ENCODE data around the gene GLTPD2.

Gene GLTPD2

DNA sequence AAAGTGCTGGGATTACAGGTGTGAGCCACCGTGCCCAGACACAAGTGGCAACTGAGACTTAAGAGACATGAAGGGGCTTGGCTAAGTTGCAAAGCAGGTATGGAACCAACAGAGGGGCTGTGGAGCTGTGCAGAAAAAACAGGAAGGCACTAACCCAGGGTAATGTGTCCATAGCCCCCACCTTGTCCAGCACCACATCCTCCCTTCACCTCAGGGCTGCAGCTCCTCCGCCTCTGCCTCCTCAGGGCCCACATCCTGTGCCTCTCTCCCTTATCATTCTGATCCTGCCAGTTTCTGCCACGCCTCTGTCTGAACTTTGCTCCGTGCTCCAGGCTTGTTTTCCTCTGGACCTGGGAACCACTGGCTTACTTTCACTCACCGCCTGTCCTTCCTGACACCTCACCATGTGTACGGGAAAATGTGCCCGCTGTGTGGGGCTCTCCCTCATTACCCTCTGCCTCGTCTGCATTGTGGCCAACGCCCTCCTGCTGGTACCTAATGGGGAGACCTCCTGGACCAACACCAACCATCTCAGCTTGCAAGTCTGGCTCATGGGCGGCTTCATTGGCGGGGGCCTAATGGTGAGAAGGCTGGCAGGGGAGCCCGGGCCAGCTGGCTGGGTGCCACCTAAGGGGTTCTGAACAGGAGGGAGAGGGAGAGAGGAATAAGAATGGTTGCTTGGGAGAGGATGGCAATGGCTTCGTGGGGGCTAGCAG, 17.1 kb upstream of the GLTPD2 start, which contains the start of gene TM4SF5:
Gene TM4SF5, plus strand, starts transcription at position 368 of the 716 bp plus-strand sequence. Its CDS starts 37 bp downstream, at position 405.
- no peak for DNase-seq (ENCODE audit: low read depth in 2 of 2)

- no peak for DNase-seq (ENCODE audit: low read depth in 2 of 2)
Observed at GRCh38 chr17:4772235-4772613, 16.5 kb upstream of the GLTPD2 start.

- no peak for DNase-seq (ENCODE audit: low read depth in 2 of 2)
Observed at GRCh38 chr17:4777969-4778760, 10.6 kb upstream of the GLTPD2 start.

DNA sequence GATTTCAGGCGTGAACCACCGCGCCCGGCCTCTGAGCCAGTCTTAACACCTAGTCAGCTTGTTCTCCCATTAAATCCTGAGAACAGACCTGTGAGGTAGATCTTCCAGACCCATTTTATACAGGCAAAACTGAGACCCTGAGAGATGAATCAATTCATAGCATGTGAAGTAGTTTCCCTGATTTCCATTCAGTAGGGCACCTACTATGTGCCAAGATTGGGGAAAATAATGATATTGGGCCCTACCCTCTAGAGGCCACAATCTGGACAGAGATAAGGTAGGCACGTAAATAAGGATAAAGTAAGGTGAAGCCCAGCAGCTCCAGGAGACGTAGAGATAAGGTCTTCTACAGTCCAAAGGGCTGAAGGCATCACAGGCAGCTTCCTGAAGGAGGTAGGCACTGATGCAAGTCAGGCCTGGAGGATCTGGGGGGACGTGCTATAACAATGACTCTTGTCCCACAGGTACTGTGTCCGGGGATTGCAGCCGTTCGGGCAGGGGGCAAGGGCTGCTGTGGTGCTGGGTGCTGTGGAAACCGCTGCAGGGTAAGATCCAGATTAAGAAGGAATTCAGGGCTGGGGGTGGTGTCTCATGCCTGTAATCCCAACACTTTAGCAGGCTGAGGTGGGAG, 8.3 kb upstream of the GLTPD2 start:
- no peak for DNase-seq (ENCODE audit: low read depth in 2 of 2)

GRCh38 chr17:4782652-4783051, 6.1 kb upstream of the GLTPD2 start:
- DNase-seq (ENCODE audit: low read depth in 2 of 2): no peak

DNA sequence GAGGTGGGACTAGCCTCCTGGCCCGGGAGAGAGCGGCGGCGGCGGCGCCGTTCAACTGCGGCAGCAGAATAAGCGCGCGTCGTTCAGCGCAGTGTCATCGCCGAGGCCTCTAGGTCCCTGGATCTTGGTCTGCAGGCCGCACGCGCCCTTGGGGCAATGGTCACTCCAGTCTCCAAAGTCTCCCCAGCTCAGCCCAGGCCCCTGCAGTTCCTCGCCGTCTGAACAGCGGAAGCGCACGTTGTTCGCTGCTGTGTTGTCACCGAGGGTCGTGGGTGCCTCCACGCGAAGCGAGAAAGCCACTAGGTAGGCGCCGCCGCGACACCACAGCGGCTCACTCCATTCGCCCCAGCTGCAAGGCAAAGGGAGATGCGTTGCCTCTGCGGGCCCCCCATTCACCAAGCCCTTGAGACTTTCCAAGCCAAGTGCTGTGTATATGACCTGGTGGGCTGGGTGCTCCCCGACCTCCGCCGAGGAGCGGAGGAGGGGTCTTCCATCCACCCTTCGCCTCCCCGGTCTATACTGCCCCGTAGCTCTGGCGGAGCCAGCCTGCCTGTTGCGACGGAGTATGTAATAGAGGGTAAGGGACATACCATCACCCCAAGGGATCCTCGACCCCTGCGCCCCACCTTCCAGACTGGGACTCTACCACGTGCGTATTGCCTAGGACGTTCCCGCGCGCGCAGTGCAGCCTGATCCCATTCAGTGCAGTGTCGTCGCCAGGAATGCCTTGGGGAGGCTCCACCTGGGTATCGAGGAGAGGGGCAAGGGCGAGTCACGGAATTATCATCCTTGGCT, 3.3 kb upstream of the GLTPD2 start:
- DNase-seq (ENCODE audit: low read depth in 2 of 2): no peak

DNA sequence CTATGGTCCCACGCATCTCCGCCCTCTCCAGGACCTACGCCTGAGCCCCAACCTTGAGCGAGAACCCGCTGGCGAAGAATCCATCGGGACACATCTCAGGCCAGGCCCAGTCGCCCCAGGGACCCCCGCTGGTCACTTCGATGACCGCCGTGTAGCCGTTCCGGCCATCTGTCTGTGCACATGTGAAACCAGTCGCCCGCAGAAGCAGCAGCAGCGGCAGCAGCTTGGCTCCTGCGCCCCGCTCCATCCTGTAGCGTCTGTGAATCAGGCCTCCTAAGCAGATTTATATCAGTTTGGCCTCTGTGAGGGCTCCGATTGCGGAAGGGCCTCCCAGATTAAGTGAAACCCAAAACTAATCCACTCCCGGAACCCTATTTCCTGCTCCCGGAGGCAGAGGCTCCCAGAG, 2.7 kb upstream of the GLTPD2 start, which contains the start of gene VMO1:
Gene VMO1, minus strand, starts transcription at position 259 of the 406 bp plus-strand sequence. Its CDS starts 12 bp downstream, at position 247.
- no peak for DNase-seq (ENCODE audit: low read depth in 2 of 2)

DNA sequence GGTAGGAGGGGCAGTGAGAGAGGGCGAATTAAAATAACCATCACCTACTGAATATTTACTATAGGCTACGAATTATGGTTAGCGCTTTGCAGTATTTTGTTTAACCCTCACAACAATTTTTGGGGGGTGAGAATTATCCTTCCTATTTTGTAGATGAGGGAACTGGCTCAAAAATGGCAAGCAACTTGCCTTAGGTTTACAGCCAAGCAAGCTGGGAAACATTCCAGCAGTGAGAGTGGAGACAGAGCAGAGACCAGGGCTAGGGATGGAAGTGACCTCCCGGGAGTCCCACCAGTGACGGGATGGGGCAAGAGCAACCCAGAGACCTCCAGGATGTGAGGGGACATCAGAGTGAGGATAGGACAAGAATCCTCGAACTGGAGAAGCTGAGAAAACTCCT, 2.2 kb upstream of the GLTPD2 start:
- no peak for DNase-seq (ENCODE audit: low read depth in 2 of 2)

GRCh38 chr17:4788159-4788806, 481 bp upstream of the GLTPD2 start:
- no peak for DNase-seq (ENCODE audit: low read depth in 2 of 2)

- no peak for DNase-seq (ENCODE audit: low read depth in 2 of 2)
Observed at GRCh38 chr17:4789701-4789950, 862 bp downstream of the GLTPD2 start.

DNA sequence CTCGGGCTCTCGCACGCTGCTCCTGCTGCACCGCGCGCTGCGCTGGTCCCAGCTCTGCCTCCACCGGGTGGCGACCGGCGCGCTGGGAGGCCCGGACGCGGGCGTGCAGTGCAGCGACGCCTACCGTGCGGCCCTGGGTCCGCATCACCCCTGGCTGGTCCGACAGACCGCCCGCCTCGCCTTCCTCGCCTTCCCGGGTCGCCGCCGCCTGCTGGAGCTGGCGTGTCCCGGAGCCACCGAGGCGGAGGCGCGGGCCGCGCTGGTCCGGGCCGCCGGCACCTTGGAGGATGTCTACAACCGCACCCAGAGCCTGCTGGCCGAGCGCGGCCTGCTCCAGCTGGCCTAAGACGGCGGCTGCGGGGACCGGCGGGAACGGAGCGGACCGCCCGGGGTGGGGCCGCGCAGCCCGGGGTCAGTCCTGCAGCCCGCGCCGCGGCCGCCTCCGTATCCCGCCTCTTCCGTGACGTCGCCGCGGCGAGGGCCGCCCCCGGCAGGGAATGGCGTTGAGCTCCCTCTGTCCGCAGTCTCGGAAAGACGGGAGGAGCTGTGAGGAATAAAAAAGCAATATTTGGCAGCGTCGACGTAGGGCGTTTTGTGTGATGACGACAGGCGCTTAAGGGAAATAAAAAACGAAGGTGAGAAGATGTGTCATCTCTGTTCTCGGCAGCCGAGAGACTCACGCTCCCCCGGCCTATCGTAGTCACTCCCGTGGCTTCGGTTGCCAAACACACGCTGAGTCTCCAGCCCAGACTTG, 1.4 kb downstream of the GLTPD2 start:
- DNase-seq (ENCODE audit: low read depth in 2 of 2): peak; percentile 56 to 58

DNA sequence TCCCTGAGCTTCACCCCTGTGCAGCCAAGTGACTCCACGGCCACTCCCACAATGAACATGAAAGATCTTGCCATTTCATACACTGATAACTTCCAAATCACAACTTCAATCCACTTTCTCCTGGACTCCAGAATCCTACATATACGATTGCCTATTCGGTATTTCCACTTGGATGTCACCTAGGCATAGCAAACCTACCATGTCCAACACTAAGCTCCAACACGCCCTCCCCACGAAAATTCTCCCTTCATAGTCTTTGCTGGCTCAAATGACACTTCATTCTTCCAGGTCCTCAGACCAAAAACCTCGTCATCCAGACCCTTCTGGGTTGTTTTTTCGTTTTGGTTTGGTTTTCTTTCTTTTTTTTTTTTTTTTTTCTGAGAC, 1.9 kb downstream of the GLTPD2 start:
- no peak for DNase-seq (ENCODE audit: low read depth in 2 of 2)

DNA sequence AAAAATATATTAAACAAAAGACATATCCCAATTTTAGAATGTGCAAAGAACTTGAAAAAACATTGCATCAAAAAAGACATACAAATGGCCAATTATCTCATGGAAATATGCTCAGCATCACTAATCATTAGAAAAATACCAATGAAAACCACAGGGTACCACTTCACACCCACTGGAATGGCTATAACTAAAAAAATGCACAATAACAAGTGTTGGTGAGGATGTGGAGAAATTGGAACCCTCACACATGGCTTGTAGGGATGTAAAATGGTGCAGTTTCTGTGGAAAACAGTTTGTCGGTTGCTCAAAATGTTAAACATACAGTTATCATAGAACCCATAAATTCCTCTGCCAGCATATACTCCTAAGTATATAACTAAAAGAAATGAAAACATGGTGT, 6.4 kb downstream of the GLTPD2 start:
- DNase-seq (ENCODE audit: low read depth in 2 of 2): no peak

DNA sequence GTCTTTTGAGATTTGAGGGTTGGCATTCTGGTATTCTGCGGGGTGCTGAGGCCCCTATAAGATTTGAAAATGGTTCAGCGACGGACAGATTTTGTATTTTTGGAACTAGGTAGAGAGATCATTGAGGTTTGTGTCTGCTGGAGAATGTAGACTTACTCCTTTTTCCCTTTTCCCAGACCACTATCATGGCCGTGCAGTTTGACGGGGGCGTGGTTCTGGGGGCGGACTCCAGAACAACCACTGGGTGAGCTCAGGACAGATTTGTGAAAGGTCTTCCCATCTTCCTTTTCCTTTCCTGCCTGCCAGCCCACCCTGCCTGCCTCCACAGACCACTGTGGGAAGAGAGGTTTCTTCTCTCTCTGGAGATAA, 7.8 kb downstream of the GLTPD2 start:
- DNase-seq (ENCODE audit: low read depth in 2 of 2): no peak

DNA sequence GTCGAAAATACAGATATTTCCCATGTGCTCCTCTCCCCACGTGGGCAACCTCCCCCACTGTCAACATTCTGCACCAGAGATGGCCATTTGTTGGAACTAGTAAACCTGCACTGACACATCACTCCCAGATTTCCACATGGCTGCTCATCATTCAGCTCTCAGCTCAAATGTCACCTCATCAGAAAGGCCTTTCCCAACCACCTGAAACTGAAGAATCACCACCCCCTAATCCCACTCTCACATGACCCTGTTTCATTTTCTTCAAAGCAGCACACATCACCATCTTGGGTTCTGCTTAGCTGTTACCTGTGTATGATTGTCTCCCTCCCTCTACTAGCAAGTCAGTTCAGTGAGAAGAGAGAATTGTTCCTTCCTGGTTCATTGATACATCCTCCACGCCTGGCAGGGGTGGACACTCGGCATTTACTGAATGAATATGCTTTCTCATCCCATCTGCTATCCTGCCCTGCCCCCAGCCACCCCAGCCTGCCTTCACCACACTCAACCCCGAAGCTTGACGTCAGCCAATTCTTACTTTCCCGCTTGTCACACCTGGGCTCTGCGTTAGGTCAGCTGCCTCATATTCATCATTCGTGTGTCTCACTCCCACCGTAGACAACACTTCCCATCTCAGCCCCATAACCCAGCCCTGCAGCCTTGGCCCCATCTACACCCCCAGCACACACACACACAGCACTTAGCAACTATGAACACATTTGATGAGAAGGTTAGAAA, 11.9 kb downstream of the GLTPD2 start:
- no peak for DNase-seq (ENCODE audit: low read depth in 2 of 2)

DNA sequence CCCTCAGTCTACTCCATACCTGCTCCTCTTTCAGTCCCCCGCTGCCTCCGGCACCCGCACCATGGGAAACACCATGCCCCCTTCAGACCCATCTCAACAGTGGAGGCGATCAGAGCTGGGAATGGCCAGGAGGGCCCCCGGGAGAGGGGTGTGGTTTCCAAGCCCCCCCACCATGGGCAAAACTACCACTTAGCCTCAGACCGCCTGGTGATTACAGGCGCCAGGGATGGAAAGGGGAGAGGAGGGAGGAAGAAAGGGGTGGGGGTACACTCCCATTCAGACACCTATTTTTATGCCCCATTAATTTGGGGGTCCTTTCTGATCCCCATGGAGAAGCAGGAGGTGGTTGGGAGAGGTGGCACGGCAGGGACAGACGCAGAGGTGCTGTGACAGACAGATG, 13.5 kb downstream of the GLTPD2 start, which contains the start of gene C17orf114:
Gene C17orf114, minus strand, starts transcription at position 101 of the 400 bp plus-strand sequence.
- no peak for DNase-seq (ENCODE audit: low read depth in 2 of 2)

GRCh38 chr17:4806456-4806776, 17.7 kb downstream of the GLTPD2 start:
- DNase-seq (ENCODE audit: low read depth in 2 of 2): no peak

GRCh38 chr17:4806777-4807604, 18.2 kb downstream of the GLTPD2 start, which contains the start of gene PLD2:
Gene PLD2, plus strand, starts transcription at chr17:4807152. Its CDS starts 621 bp downstream, at chr17:4807773.
- peak; percentile 68 to 74 for DNase-seq (ENCODE audit: low read depth in 2 of 2)
